Cortex of kidney (tissue), 1 donor: Measurements from ENCODE around the gene PRKCB.

ENCODE experiments used
- DNase-seq: peaks from one replicate; lab custom pipeline; 2025; lab: John Stamatoyannopoulos, UW

Gene PRKCB

DNA sequence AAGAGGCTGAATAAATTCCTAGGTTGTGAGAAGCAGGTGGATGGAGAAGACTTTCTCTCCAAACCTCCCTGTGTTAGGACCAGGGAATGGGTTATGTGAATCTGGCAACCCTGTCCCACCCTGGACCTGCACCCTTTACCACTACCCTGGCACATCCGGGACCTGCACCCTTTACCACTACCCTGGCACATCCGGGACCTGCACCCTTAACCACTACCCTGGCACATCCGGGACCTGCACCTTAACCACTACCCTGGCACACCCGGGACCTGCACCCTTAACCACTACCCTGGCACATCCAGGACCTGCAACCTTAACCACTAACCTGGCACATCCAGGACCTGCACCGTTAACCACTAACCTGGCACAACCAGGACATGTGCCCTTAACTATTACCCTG is 213.3 kb downstream of the PRKCB start:
- DNase-seq, result no peak

DNA sequence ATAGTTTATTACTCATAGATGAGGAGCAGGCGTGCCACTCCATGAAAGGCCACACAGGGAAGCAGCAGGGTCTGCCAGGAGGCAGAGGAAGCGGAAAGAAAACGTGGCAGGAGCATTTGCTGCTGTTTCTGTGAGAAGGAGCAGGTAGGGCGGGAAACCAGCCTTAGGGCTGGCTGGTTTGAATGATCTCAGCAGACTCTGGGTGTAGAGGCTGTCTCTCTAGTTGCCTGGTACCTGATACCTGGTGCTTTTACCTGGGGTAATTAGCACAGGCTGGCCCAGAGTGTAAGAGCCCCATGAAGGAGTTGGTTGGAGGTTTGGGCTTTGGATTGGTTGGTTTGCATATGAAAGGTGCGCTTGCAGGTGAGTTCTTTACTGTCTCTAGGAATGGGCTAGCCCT is 215.3 kb downstream of the PRKCB start:
- DNase-seq, result no peak

DNA sequence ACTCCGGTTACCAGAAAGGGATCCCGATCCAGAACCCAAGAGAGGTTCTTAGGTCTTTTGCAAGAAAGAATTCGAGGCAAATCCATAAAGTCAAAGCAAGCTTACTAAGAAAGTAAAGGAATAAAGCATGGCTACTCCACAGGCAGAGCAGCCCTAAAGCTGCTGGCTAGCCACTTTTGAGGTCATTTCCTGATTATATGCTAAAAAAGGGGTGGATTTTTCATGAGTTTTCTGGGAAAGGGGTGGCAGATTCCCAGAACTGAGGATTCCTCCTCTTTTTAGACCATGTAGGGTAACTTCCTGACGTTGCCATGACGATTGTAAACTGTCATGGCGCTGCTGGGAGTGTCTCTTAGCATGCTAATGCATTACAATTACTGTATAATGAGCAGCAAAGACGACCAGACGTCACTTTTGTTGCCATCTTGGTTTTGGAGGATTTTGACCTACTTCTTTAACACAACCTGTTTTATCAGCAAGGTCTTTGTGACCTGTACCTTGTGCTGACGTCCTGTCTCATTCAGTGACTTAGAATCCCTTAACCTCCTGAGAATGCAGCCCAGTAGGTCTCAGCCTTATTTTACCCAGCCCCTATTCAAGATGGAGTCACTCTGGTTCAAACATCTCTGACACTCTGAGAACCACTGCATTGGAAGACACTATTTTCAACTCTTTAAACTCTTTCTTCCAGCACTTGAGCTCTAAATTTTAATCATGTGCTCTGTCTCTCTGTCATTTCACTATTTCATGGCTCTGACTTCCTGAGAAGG is 216.7 kb downstream of the PRKCB start:
- no peak for DNase-seq

DNA sequence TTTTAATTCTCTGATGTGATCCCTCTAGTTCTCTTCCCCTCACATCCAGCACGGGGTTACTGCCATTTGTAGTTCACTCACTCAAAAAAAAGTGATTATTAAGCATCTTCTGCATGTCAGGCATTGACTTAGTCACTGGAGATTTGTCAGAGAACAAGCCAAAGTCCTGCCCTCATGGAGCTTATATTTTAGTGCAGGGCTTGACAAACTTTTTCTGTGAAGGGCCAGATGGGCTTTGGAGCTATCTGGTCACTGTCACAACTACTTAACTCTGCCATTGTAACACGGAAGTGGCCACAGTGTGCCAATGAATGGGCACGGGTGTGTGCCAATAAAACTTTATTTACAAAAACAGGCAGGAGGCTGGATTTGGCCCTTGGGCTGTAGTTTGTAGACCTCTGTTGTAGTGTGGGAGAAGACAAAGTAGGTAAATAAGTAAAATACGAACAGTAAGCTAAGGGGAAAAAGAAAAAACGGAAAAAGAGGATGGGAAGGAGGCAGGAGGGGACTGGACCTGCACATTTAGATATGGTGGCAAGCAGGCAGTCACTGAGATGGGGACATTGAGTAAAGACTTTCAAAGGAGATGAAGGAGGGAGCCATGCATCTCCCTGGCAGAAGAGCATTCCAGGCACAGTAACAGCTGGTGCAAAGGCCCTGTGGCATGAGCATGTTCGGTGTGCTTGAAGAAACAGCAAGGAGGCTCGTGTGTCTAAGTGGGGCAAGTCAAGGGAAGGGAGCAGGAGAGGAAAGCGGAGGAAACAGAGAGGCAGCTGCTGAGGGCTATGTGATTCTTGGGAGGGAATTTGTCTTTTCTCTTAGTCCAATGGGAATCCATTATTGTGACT is 217.5 kb downstream of the PRKCB start:
- DNase-seq, result no peak

DNA sequence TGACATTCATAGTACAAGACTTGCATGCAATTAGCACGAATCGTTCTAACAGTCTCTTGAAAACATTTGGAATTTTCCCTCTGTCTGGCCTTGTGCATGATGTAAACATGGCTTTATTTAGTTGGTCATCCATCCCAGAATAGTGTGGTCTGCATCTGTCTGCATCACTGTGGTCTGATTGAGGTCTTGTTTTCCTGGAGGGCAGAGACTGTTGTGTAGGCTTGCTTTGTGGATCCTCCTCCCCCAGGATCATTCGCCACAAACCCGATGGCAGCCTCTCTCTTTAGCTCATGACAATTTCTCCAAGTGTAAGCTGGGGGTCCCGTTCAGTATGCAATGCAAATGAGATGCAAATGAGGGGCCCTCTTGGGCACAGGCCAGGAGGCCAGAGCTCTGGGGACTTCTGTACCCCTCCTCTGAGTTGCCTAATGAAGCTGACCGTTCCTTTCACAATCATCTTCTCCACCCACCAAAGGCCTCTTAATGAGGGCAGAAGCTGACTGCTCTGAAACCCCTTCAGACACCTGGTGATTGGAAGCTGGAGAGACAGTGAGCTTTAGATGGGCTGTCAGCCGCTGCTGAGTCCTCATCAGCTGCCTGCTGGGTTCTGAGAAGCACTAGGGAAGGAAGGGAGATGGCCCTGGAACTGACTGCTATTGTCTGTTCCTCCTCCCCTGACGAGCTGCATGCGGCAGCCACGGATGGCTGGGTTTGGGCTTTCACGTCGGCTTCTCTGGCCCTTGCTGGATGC is 219.1 kb downstream of the PRKCB start:
- DNase-seq, result no peak

DNA sequence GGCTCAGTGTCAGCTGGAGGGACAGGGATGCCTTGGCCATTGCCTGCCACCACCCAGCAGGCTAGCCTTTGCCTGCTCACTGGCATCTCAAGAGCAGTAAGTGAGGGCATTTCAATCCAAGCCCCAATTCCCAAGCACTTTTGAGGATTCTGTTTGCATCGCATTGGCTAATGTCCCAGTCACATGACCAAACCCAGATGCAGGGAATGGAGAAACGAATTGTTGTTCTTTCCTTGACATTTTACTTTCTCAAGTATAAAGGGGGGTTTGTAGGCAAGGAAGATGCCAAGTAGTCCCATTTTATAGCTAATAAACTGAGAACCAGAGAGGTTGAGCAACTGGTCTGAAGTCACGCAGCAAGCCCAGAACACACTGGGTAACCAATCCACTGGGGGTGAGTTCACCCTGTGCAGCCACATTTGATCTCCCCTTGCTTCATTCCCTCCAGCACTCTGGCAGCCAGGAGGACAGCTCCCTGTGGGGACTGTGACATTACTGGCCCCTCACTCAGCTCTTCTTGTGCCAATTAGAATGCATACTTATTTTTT is 226.6 kb downstream of the PRKCB start:
- DNase-seq, result no peak

DNA sequence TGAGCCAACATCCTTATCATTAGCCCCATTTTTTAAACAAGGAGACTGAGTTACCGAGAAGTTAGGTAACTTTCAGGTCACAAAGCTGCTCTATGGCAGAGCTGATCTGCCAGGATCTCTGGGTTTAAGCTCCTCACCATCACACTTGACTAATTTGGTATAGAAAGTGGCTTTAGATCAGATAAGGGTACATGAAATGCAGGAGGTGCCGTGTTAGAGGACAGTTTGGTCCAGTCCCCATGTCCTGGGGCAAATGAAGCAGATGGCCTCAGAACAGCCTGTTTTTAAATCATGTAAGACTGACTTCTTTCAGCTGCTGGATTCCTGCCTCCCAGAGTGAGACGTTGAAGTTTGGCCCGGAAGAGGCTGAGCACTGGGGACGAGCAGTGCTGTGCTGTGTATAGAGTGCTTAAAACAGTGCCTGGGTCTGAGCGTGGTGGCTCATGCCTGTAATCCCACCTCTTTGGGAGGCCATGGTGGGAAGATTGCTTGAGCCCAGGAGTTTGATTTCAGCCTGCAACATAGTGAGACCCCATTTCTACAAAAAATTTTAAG is 233.3 kb downstream of the PRKCB start:
- no peak for DNase-seq

DNA sequence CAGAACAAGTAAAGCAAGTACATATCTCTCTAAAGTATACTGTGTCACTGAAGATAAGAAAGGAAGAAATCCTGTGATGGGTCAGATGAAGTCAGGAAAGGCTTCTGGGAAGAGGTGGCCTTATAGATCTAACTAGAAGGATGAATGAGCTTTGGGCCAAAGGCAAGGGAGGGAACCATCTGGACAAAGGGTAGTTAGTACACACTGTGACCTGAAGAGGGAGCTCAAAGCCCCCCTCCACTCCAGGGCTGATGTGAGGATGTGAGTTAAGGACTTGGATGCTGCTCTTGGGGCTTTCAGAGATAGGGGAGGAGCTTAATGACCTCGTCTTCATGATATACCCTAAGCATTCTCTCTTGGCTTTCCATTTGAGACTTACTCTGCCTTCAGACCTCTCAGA is 235.1 kb downstream of the PRKCB start:
- no peak for DNase-seq

DNA sequence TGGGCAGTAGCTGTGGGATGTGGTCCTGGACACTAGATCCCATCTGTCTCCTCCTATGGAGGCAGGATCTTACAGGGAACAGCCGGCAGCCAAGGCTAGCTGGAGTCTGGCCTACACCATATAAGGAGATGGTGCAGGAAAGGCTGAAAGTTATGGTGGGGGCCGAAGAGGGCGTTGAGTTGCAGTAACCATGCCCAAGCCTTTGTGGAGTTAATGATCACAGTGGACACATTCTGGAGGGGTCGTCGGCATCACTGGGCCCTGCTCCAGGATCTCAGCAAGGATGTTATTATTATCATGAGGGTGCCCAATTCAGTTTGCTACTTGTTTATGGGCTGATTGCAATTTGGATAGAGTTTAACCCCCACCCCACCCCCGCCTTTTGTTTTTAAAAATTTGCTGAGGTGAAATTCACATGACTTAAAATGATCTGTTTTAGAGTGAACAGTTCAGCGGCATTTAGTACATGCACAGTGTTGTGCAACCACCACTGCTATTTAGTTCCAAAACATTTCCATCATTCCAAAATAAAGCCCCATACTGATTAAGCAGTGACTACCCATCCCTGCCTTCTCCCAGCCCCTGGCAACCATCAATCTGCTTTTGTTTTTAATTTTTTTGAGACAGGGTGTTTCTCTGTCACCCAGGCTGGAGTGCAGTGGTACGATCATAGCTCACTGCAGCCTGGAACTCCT is 236.0 kb downstream of the PRKCB start:
- DNase-seq, result no peak

DNA sequence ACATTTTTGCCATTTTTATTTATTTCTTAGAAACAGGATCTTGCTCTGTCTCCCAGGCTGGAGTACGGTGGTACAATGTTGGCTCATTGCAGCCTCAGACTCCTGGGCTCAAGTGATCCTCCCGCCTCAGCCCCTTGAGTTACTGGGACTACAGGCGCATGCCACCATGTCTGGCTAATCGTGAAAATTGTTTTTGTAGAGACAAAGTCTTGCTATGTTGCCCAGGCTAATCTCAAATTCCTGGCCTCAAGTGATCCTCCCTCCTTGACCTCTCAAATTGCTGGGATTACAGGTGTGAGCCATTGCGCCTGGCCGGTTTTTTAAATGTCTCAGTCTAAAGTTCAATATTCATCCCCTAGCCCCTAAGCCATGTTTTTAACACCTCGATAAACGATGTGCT is 237.5 kb downstream of the PRKCB start:
- no peak for DNase-seq

DNA sequence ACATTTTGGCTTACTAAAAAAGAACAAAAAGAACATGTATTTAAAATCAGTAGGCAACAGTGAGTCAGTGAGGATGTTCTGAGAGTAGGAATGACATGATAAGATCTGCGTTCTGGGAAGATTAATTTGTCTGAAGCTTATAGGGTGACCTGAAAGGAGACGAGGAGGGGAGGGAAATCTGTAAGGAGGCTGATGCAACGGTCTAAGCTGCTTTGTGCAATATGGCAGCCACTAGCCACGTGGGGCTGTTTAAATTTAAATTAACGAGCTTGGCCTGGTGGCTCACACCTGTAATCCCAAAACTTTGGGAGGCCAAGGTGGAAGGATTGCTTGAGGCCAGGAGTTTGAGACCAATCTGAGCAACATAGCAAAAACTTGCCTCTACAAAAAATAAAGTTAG is 238.8 kb downstream of the PRKCB start:
- no peak for DNase-seq

DNA sequence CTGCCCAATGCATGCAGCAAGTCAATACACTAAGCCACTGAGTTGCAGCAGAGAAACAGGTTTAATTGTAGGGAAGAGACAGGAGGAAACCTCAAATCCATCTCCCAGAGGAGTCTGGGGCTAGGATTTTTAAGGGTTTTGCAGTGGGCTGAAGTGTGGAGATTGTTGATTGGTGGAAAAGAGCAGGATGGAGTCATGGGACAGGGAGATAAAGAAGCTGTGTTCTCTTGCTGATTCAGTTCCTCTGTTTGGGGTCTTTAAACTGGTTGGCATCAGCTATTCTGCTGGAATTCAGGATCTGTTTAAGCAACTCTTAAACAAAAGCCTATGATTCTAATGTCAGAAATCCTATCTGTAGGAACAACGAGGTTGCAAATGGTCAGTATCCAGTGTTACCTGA is 239.5 kb downstream of the PRKCB start:
- no peak for DNase-seq

DNA sequence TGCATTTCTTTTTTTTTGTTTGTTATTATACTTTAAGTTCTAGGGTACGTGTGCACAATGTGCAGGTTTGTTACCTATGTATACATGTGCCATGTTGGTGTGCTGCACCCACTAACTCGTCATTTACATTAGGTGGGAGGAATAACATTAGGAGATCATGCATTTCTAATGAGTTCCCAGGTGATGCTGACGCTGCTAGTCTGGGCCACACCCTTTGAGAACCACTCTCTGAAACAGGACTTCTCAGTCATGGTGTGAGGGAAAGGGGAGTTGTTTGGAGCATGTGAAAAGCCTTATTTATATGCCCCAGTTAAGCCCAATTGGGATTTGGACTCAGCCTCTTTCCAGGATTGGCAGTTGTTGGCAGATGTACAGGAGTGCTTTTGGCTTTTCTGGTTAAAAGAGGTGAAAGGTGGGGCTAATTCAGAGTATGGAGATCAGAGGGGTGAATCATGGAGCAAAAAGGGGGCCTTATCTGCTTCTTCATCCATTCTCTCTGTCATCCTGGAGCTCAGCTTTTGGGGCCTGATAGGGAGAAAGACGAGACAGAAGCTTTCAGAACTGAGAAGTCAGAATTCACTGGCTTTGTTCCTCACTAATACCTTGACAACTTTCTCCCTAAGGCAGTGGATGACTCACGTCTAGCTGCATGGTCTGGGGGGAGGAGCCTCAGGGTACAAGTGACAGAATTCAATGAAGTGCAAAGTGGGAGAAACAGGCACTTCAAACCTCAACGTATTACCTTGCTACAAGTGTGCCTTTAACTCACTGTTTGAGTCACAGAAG is 240.3 kb downstream of the PRKCB start:
- DNase-seq, result no peak

DNA sequence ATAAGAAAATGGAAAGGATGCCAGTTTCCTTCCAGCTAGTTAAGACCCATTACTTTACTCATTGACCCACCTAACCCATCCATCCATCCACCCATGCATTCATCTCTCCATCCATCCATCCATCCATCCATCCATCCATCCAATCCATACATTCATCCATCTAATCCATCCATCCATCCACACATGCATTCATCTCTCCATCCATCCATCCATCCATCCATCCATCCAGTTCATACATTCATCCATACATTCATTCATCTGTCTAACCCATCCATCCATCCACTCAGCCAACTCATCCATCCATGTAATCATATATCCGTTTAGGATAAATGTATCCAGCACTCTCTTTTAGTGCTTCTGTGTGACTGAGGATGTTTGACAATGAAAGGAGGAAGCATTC is 241.5 kb downstream of the PRKCB start:
- DNase-seq, result no peak

DNA sequence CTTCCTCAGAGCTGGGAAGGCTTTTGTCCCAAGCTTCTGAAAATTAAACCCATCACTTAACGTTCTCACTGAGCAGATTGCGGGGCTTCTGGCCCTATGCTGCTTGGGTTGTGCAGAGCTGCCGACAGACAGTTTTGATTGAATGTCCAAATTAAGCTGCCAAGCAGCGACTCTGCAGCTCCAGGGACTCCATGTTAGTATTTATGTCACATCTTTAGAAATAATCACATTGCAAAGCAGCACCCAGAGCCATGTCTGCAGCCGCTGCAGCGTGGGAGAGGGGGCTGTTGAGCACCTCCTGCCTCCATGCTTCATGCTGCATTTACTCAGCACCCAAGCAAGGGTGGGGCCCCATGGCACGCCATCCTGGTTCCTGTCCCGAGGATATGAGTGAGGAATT is 242.2 kb downstream of the PRKCB start:
- DNase-seq, result no peak

DNA sequence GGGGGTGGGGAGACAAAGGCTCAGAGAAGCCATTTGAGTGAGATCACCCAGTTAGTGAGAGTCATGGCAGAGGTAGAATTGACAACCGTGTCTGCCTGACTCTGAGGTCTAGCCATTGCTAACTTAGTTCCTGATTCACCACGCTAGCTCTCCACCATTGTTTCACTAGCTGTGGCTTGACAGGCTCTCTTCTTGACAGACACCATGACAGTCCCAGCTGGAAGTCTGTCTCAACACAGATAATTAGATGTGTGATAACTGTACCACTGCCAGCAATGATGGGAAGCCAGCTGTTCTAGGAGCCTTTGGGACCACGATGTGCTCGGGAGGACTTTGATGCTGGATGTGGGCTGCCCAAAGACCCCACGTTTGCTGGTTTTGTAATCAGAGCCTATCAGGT is 249.9 kb downstream of the PRKCB start:
- no peak for DNase-seq

DNA sequence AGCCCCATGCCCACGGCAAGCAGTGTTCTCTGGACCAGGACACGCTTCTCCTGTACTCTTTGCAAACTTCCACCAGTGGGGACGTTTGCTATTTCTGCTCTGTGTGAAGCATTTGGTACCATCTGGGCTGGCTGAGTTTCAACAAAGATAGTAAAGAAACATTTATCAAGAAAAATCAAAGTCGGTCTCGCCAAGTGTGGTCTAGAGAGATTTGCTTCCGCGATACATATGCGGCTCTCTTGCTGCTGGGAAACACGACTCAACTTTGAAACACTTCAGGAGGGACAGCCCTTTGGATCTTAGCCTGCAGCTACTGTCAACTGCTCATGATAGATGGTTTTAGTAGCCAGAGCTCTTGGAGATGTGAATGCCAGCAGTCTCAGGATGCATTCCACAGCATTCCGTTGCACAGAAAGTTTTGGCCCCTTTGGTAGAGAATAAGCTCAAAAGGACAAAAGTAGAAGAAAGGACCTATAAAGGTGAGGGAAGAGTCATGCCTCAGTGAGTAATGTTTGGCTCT is 252.2 kb downstream of the PRKCB start:
- DNase-seq, result no peak

DNA sequence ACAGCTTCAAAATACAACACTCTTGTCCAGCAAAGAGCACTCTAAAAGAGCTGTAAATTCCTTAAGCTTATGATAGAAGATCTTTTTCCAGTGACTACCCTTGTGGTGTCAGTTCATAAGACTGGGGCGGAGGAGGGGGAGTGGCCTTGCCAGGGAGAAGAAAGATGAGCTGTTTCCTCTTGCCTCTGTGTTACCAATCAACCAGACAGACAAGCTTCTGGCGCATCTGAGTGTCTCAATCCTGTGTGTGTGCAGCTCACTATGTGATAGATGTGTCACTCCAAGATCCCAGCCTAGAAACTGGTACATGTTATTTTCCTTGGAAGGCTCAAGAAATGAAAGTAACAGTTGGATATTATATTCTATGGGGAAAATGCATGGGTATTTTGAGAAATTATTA is 253.0 kb downstream of the PRKCB start:
- DNase-seq, result no peak

DNA sequence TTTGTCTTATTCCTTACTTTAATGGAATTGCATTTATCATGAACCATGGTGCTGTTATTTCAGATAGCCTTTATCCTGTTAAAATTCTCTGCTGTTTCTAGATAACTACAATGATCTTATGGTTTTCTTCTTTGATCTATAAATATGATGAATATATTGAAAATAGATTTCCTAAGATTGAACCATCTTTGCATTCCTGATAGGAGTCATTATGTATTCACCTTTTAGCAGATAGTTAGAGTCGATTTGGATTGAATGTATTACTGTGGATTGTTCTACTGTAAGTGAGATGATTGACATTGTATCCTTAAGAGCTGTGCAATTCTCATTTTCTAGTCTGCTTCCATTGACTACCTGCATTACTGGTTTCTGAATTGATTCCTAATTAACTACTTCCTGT is 255.3 kb downstream of the PRKCB start:
- no peak for DNase-seq

DNA sequence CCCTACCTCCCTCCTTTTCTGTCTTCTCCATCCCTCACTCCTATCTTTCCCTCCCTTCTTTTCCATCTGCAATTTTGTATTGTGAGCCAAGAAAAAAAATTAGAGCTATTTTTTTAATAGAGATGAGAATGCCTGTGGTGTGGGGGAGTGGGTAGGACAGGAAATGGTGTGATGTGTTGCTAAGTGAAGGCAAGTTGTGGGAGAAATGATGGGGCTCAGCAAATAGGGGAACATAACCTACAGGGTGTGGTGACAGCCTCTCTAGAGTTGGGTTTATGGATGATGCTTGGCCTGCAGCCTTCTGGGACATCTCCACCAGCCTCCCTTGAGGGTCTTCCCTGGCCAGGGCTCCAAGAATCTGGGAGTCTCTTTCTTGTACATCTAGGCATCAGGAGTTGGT is 257.3 kb downstream of the PRKCB start:
- no peak for DNase-seq

DNA sequence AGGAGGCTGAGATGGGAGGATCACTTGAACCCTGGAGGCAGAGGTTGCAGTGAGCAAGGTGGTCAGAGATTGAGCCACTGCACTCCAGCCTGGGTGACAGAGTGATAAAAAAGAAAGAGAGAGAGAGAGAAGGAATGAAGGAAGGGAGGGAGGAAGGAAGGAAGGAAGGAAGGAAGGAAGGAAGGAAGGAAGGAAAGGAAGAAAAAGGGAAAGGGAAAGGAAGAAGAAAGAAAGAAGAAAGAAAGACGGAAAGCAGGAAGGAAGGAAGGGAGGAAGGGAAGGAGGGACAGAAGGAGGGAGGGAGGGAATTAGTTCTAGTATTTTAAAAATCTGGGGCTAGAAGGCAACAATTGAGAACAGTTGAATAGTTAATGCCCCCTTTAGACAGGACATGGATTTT is 258.9 kb downstream of the PRKCB start:
- no peak for DNase-seq
